BLaER1 treated with 17β-estradiol and CSF1 and Interleukin-3, amounts not matched to agents 10 nM and 100 nM (cell line): ENCODE measurements around the gene NR3C1.

Source experiments
- H3K27ac ChIP-seq, 11 experiments: shearing (Covaris generic); formaldehyde crosslinking; 2 replicates each; pipeline ENCODE4 v1.8.1; 2022
- H3K27me3 ChIP-seq, 11 experiments: shearing (Covaris generic); formaldehyde crosslinking; 2 replicates each; pipeline ENCODE4 v1.8.1; 2022
- H3K36me3 ChIP-seq, 11 experiments: shearing (Covaris generic); formaldehyde crosslinking; 2 replicates each; pipeline ENCODE4 v1.8.1; 2022
- H3K4me1 ChIP-seq, 10 experiments: shearing (Covaris generic); formaldehyde crosslinking; 2 replicates each; pipeline ENCODE4 v1.8.1; 2022
- H3K4me2 ChIP-seq, 11 experiments: shearing (Covaris generic); formaldehyde crosslinking; 2 replicates each; pipeline ENCODE4 v1.8.1; 2022
- H3K4me3 ChIP-seq, 10 experiments: shearing (Covaris generic); formaldehyde crosslinking; 2 replicates each; pipeline ENCODE4 v1.8.1; 2022
- H3K9ac ChIP-seq, 11 experiments: shearing (Covaris generic); formaldehyde crosslinking; 2 replicates each; pipeline ENCODE4 v1.8.1; 2022
- H3K9me3 ChIP-seq, 11 experiments: shearing (Covaris generic); formaldehyde crosslinking; replicated peaks in 1 of 11; 2 replicates each; pipeline ENCODE4 v1.8.1; 2022
- H4K20me1 ChIP-seq, 11 experiments: shearing (Covaris generic); formaldehyde crosslinking; 2 replicates each; pipeline ENCODE4 v1.8.1; 2022
- Cebpa-rat ChIP-seq, 11 experiments: shearing (Covaris generic); IDR thresholded peaks; 2 replicates each; pipeline ENCODE4 v1.8.1; 2022

NR3C1 gene

DNA sequence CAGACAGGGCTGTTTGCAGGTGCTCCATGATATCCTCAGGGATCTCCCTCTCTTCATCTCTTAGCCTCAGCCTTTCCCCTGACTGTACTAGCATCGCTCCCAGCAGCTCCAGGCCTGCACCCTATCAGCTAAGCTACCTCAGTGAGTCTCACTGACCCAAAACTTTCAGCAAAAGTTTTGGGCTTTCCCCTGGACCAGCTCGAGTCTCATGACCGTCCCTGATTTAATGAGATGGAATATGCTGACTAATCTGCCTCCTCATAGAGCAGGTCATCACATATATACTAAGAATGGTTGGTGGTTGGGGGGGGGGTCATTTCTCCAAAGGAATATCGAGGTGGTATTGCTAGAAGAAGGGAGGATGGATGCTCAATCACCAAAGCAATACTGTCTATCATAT lies 151.5 kb downstream of the NR3C1 start:
- Histone ChIP-seq H4K20me1 (no peaks in the 10 kb centered on the region), H3K36me3 (no peaks in the 10 kb centered on the region), H3K4me2 (peak overlapping the region in 2 of 11 experiments; percentile 14 to 28; a peak in 2 of 22 replicates), H3K9ac (no peak overlapping the region), H3K4me1 (peaks cover 0 to 27% (median 0%) of the 10 kb centered on the region in 10 experiments; a peak in 6 of 20 replicates), H3K27me3 (no peaks in the 10 kb centered on the region), H3K27ac (no peak overlapping the region), H3K4me3 (no peak overlapping the region), H3K9me3 (0 out of 22 replicates have a peak, but pooled peaks cover 0 to under 1% (median 0%) of the 10 kb centered on the region in 11 experiments)
- no peak for TF ChIP-seq Cebpa-rat (IDR thresholded peaks at IDR 0.05)

DNA sequence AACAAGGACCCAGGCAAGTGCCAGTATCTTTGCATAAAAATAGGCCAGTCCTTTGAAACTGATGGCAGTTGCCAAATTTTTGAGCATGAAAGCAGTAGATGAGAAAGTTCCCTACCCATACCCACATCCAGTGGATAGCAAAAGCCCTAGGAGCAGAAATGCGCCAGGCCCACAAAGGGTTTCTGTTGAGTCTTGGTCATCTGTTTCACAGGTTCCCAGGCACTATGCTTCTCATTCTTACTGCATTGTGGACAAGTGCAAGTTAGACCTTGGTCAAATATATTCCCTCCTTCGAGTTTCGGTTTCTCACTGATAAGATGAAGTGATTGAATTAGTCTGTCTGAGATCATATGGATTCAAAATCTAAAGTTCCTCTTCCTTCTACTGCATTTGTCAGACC lies 152.3 kb downstream of the NR3C1 start:
- Histone ChIP-seq H3K27me3 (no peaks in the 10 kb centered on the region), H3K9me3 (peaks cover 0 to 8% (median 3%) of the 10 kb centered on the region in 11 experiments; a peak in 13 of 22 replicates), H3K4me1 (peaks cover 0 to 27% (median 0%) of the 10 kb centered on the region in 10 experiments; a peak in 6 of 20 replicates), H3K4me3 (no peak overlapping the region), H3K36me3 (no peaks in the 10 kb centered on the region), H3K27ac (no peak overlapping the region), H3K9ac (no peak overlapping the region), H3K4me2 (no peak overlapping the region), H4K20me1 (no peaks in the 10 kb centered on the region)
- no peak for TF ChIP-seq Cebpa-rat (IDR thresholded peaks at IDR 0.05)

DNA sequence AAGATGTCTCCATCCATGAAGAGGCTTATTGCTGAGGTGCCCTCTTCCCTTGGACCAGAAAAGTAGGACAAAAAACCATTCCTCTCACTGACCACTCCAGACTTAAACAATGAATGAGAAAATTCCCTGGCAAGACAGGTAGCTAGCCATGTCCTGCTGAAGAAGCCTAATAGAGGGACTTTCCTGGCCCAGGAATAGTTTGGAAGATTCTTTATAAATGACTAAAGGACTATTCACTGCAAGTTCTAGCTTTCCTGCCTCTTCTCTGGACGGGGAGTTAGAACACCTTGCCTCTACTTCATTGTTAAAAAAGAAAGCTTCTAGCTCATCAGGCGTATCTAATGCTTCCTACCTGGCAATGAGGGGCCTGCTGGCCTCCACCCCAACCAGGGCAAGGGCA lies 153.6 kb downstream of the NR3C1 start:
- Histone ChIP-seq H3K36me3 (no peaks in the 10 kb centered on the region), H3K4me3 (no peak overlapping the region), H3K9ac (no peak overlapping the region), H3K27ac (no peak overlapping the region), H3K4me1 (peaks cover 0 to 27% (median 0%) of the 10 kb centered on the region in 10 experiments; a peak in 6 of 20 replicates), H4K20me1 (no peaks in the 10 kb centered on the region), H3K9me3 (peaks cover 12 to 21% (median 16%) of the 10 kb centered on the region in 11 experiments; a peak in 21 of 22 replicates), H3K4me2 (peak overlapping the region in 2 of 11 experiments; percentile 46 to 54; a peak in 4 of 22 replicates), H3K27me3 (no peaks in the 10 kb centered on the region)
- no peak for TF ChIP-seq Cebpa-rat (IDR thresholded peaks at IDR 0.05)

DNA sequence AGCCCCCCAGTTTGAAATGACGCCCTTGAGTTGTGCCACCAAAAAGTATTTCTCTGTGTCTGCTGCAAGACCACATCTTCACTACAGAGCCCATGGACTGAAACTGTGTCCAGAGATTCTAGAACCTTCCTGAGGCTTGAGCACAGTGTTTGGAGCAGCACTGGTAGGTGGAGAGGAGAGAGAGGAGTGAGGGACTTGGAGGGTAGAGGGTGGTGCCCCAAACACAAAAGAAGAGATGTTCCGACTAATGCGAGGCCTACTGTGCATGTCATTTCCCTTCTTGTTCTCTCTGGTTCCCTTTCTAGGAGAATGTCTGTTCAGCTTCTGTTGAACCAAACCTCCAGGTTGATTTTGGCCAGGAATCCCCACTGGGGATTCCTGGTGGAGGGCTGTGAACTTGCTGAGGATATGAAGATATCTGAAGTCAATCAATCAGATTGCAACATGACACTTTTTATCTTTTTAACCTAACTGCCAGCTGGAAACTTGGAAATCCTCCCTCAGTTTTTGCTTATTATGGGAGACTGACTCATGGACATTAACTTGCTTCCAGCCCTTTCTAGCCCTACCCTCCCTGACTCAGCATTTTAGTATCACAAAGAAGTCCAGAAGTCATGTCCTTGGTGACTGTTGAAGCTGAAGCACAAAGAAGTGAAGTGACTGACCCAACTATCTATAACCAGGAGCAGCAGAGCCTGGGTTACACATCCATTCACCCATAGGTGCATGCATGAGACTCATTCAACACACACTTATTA lies 154.5 kb downstream of the NR3C1 start:
- no peaks in the 10 kb centered on the region for H3K36me3 ChIP-seq
- no peak for TF ChIP-seq Cebpa-rat (IDR thresholded peaks at IDR 0.05)
- H3K9me3 ChIP-seq, result peaks cover 18 to 30% (median 23%) of the 10 kb centered on the region in 11 experiments
- no peaks in the 10 kb centered on the region for H3K27me3 ChIP-seq
- H3K9ac ChIP-seq, result no peak overlapping the region
- no peak overlapping the region for H3K27ac ChIP-seq
- peak overlapping the region in 3 of 11 experiments; percentile 38 to 54 (median 46); a peak in 6 of 22 replicates for H3K4me2 ChIP-seq
- no peak overlapping the region for H3K4me3 ChIP-seq
- peaks cover 0 to 27% (median 0%) of the 10 kb centered on the region in 10 experiments; a peak in 6 of 20 replicates for H3K4me1 ChIP-seq
- H4K20me1 ChIP-seq, result no peaks in the 10 kb centered on the region

DNA sequence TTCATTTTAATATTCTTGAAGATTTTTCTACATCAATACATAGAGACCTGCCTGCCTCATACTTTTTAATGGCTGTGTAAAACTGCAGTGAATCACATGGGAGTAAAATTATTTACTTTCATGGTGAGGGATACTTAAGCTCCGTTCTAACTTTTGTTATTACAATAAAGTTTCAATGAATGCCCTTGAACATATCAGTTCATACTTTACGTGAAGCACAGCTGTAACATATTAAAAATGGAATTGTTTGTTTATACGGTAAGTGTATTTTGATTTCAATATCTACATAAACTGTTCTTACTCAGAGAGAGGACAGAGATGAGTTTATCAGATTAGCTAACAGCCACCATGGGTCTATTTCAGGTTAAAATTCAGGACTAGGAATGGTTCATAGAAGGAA lies 155.1 kb downstream of the NR3C1 start:
- no peaks in the 10 kb centered on the region for H3K27me3 ChIP-seq
- peak overlapping the region in 3 of 11 experiments; percentile 38 to 54 (median 46); a peak in 5 of 22 replicates for H3K4me2 ChIP-seq
- H3K9ac ChIP-seq, result no peak overlapping the region
- peaks cover 0 to 27% (median 0%) of the 10 kb centered on the region in 10 experiments; a peak in 6 of 20 replicates for H3K4me1 ChIP-seq
- peaks cover 18 to 32% (median 23%) of the 10 kb centered on the region in 11 experiments for H3K9me3 ChIP-seq
- no peak overlapping the region for H3K4me3 ChIP-seq
- H3K27ac ChIP-seq, result no peak overlapping the region
- TF ChIP-seq Cebpa-rat (IDR thresholded peaks at IDR 0.05), result no peak
- H4K20me1 ChIP-seq, result no peaks in the 10 kb centered on the region
- H3K36me3 ChIP-seq, result no peaks in the 10 kb centered on the region

DNA sequence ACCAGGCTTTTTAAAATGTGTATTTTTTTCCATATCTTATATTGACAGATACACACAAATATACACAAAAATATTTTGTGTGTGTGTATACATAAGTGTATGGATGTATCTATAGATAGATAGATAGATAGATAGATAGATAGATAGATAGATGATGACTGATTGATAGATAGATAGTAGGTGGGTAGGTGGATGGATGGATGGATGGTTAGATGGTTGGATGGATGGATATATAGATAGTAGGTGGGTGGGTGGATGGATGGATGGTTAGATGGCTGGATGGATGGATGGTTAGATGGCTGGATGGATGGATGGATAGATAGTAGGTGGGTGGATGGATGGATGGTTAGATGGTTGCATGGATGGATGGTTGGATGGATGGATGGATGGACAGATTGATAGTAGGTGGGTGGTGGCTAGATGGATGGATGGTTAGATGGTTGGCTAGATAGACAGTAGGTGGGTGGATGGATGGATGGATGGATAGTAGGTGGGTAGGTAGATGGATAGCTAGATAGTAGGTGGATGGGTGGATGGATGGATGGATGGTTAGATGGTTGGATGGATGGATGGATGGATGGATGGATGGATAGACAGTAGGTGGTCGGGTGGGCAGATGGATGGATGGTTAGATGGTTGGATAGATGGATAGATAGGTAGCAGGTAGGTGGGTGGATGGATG lies 156.2 kb downstream of the NR3C1 start:
- Histone ChIP-seq H3K27me3 (no peaks in the 10 kb centered on the region), H3K9me3 (peaks cover 18 to 32% (median 23%) of the 10 kb centered on the region in 11 experiments), H4K20me1 (no peaks in the 10 kb centered on the region), H3K36me3 (no peaks in the 10 kb centered on the region), H3K27ac (no peak overlapping the region), H3K9ac (no peak overlapping the region), H3K4me2 (no peak overlapping the region), H3K4me3 (no peak overlapping the region), H3K4me1 (peaks cover 0 to 19% (median 0%) of the 10 kb centered on the region in 10 experiments; a peak in 6 of 20 replicates)
- no peak for TF ChIP-seq Cebpa-rat (IDR thresholded peaks at IDR 0.05)

DNA sequence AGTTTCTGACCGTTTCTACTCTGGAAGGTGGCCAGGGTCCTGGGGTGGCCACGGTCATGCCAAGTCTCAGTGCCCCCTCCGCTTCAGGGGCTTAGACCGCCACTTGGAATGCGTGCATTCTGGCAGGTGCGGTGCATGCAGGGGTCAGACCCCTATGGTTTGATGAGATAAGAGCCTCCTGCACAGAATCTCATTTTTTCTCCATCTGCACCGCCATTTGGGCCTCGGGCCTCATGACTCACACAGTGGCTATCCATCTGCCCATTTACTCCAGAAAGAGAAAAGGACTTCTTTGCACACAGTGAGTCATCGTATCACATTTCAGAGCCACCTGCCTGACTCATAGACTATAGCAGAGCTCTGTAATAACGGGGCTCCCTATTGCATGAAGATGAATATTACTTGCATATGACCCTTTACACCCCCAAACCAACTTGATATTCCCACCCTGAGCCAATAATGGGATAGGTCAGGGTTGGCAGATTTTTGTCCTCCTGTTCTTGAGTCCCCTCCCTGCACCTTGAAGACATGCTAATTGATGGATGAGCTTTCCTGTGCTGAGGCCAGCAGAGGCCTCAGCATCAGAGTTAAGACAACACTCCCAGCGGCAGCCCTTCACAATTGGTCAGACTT lies 157.4 kb downstream of the NR3C1 start:
- TF ChIP-seq Cebpa-rat (IDR thresholded peaks at IDR 0.05), result no peak
- Histone ChIP-seq H3K36me3 (no peaks in the 10 kb centered on the region), H3K27me3 (no peaks in the 10 kb centered on the region), H3K27ac (no peak overlapping the region), H3K4me2 (no peak overlapping the region), H3K9ac (no peak overlapping the region), H3K4me3 (no peak overlapping the region), H4K20me1 (no peaks in the 10 kb centered on the region), H3K4me1 (peaks cover 0 to 15% (median 0%) of the 10 kb centered on the region in 10 experiments; a peak in 6 of 20 replicates), H3K9me3 (peaks cover 18 to 32% (median 23%) of the 10 kb centered on the region in 11 experiments)

DNA sequence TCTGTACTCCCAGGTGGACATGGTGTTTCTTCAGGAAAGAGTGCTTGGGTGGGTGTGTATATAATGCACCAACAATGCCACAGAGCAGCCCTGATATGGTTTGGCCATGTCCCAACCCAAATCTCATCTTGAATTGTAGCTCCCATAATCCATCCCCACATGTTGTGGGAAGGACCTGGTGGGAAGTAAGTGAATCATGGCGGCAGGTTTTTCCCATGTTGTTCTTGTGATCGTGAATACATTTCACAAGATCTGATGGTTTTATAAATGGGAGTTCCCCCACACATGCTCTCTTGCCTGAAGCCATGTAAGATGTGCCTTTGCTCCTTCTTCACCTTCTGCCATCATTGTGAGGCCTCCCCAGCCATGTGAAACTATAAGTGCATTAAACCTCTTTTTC lies 158.5 kb downstream of the NR3C1 start:
- Histone ChIP-seq H3K27me3 (no peaks in the 10 kb centered on the region), H3K4me2 (no peak overlapping the region), H3K4me3 (no peak overlapping the region), H3K9ac (no peak overlapping the region), H3K4me1 (peaks cover 0 to 15% (median 0%) of the 10 kb centered on the region in 10 experiments; a peak in 6 of 20 replicates), H3K36me3 (no peaks in the 10 kb centered on the region), H3K27ac (no peak overlapping the region), H4K20me1 (no peaks in the 10 kb centered on the region), H3K9me3 (peaks cover 18 to 32% (median 23%) of the 10 kb centered on the region in 11 experiments)
- TF ChIP-seq Cebpa-rat (IDR thresholded peaks at IDR 0.05), result no peak
